ENCODE measurements around the gene ARID3A.
A peak's percentile ranks its signal among the peaks of the same experiment; 100 is the strongest.

The ARID3A gene

DNA sequence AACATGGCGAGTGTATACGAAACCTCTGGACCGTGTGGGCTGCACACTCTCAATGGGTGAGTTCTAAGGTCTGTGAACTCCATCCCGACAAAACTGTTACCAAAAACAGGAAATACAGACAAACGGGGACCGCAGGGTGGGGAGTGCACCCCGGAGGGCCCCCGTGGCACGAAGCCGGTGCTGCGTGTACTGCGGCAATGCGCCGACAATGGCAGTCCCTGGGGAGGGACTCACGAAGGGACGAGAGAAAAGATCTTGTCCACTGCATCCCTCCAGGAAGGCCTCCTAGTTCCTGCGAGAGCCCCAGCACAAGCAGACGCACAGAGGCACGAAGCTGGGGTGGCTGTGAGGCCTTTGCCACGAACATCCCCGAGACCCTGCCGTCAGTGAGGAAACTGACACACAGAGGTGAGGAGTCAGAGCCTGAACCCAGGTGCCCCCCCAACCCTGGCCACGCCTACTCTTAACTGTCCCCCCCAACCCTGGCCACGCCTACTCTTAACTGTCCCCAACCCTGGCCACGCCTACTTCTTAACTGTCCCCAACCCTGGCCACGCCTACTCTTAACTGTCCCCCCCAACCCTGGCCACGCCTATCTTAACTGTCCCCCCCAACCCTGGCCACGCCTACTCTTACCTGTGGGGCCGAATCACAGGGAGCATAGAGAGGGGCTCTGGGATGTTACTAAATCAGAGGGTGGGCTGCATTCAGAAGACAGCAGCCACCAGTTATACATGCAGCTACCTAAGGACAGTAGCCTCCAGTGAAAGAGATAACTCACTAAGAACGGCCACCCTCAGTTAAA, 37.1 kb upstream of the ARID3A start:
- H3K4me3 ChIP-seq (ENCODE audit: low read depth, low read length) = no peak overlapping the region

DNA sequence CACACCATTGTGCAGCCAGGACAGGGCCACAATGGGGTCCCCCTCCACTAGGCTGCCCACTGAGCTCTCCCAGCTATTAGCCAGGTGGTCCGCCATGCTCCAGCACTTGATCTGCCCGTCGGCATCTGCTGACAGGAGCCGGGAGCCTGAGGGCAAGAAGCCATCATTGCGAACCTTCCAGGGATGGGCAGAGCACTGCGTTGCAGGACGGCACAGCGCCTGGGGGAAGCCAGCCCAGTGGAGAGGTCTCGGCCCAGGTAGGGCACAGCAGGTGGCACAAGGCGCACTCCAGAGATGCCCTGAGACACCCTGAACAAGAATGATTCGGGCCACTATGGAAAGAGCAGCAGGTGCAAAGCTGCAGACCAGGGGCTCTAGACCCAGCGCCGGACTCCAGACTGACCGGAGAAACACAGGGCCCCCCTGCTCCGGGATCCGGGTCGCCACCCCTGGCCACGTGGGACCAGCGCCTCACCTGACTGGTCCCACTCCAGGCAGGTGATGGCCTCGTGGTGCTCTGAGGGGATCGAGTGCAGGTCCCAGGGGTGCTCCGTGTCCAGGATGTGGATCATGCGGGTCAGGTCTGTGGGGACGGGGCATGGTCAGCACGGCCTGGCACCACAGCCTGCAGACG, 36.1 kb upstream of the ARID3A start:
- H3K4me3 ChIP-seq (ENCODE audit: low read depth, low read length) = no peak overlapping the region
- TF ChIP-seq, protein P1, sequence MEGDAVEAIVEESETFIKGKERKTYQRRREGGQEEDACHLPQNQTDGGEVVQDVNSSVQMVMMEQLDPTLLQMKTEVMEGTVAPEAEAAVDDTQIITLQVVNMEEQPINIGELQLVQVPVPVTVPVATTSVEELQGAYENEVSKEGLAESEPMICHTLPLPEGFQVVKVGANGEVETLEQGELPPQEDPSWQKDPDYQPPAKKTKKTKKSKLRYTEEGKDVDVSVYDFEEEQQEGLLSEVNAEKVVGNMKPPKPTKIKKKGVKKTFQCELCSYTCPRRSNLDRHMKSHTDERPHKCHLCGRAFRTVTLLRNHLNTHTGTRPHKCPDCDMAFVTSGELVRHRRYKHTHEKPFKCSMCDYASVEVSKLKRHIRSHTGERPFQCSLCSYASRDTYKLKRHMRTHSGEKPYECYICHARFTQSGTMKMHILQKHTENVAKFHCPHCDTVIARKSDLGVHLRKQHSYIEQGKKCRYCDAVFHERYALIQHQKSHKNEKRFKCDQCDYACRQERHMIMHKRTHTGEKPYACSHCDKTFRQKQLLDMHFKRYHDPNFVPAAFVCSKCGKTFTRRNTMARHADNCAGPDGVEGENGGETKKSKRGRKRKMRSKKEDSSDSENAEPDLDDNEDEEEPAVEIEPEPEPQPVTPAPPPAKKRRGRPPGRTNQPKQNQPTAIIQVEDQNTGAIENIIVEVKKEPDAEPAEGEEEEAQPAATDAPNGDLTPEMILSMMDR (IDR thresholded peaks at IDR 0.05; ENCODE audit: low read depth, low read length) = no peak

More for the DNA sequence above, 37.1 kb upstream of the ARID3A start:
- TF ChIP-seq, protein P1 (IDR thresholded peaks at IDR 0.05; ENCODE audit: low read depth, low read length) = no peak

DNA sequence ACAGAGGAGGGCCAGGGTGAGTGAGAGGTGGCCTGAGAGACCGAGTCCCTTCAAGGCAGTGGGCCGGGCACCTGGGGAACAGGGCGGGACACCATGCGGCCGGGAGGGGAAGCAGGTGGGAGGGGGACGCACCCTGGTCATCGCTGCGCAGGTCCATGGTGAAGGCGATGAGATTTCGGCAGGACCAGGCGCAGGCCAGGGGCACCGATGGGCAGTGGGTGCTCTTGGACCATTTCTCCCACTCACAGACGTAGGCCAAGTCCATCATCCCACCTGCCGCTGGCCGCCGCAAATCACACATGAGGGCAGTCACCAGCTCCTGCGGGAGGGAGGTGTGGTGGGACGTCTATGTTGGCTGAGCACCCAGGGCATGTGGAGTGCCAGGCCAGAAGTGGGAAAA, 35.0 kb upstream of the ARID3A start:
- no peak overlapping the region for H3K4me3 ChIP-seq (ENCODE audit: low read depth, low read length)
- TF ChIP-seq, protein P1 (IDR thresholded peaks at IDR 0.05; ENCODE audit: low read depth, low read length) = no peak

DNA sequence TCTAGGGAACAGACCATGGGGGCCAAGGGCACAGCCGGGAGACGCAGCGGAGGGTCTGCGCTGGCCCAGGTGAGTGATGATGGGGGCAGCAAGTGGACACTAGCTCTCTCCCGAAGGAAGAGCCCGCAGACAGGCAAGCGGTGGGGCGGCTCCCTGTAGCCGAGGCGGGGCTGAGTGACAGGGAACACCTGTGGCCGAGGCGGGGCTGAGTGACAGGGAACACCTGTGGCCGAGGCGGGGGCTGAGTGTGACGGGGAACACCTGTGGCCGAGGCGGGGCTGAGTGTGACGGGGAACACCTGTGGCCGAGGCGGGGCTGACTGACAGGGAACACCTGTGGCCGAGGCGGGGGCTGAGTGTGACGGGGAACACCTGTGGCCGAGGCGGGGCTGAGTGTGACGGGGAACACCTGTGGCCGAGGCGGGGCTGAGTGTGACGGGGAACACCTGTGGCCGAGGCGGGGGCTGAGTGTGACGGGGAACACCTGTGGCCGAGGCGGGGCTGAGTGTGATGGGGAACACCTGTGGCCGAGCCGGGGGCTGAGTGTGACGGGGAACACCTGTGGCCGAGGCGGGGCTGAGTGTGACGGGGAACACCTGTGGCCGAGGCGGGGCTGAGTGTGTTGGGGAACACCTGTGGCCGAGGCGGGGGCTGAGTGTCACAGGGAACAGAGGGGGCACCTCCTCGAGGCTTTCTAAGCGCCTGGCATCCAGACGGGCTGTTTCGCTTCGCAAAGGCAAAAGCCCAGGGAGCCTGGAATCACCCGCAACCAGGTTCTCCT, 34.2 kb upstream of the ARID3A start:
- peak overlapping the region; percentile 81 for H3K4me3 ChIP-seq (ENCODE audit: low read depth, low read length)

DNA sequence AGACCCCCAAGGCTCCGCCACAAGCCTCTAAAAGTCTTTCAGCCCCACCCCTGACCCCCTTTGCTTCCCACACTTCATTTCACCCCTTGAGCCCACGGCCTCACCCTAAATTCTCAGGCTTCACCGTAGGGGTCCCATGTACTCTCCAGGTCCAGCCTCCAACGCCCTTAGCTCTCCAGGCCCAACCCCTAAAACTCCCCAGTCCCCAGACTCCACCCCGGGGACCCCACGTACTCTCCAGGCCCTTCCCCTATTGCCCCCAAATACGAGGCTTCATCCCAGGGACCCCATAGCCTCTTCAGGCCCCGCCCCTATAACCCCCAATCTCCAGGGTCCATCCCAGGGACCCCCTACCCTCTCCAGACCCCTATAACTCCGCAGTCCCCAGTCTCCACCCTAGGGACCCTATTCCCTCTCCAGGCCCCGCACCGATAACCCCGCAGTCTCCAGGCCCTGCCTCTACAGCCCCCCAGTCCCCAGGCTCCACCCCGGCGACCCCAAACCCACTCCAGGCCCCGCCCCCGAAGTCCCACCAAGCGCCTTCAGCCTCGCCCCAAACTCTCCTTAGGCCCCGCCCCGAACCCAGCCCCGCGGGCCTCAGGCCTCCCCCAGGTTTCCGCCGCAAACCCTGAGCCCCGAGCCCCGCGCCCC, 33.5 kb upstream of the ARID3A start:
- H3K4me3 ChIP-seq (ENCODE audit: low read depth, low read length) = peak overlapping the region; percentile 81
- TF ChIP-seq, protein P1 (IDR thresholded peaks at IDR 0.05; ENCODE audit: low read depth, low read length) = no peak

DNA sequence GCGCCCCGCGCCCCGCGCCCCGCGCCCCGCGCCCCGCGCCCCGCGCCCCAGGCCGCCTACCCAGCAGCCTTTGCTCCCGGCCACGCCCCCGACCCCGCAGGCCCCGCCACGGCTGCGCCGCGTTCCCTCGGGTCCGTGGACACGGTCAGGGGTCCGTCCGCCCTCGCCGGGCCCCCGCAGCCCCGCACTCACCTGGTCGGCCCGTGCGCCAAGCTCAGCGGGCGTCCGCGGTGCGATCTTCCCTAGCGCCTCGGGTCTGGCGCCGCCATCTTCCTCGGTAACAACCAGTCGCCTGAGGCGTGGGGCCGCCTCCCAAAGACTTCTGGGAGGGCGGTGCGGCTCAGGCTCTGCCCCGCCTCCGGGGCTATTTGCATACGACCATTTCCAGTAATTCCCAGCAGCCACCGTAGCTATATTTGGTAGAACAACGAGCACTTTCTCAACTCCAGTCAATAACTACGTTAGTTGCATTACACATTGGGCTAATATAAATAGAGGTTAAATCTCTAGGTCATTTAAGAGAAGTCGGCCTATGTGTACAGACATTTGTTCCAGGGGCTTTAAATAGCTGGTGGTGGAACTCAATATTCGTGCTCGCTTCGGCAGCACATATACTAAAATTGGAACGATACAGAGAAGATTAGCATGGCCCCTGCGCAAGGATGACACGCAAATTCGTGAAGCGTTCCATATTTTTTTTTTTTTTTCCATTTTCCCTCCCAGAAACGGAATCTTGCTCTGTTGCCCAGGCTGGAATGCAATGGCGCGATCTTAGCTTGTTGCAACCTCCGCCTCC, 32.7 kb upstream of the ARID3A start, which contains the start of the genes MED16 and RNU6-9:
TSS of gene MED16 (minus strand) at position 294 of the 796 bp plus-strand sequence. CDS start 2,056 bp downstream, outside the sequence.
TSS of gene RNU6-9 (plus strand) at position 591 of the 796 bp plus-strand sequence.
- TF ChIP-seq, protein P1 (IDR thresholded peaks at IDR 0.05; ENCODE audit: low read depth, low read length) = no peak
- H3K4me3 ChIP-seq (ENCODE audit: low read depth, low read length) = peak within 1 kb of the TSS; percentile 81
